ENCODE measurements around the gene HSFX1.

HSFX1 gene

GRCh38 chrX:149804102-149804501, 30.2 kb downstream of the HSFX1 start:
- H3K9me3 ChIP-seq (replicated peaks; ENCODE audit: insufficient read depth, low read length) = no peaks in the 10 kb centered on the region
- TF ChIP-seq CTCF (IDR thresholded peaks at IDR 0.05; ENCODE audit: low read length) = no peak
- TF ChIP-seq EZH2 (optimal IDR thresholded peaks at IDR 0.05; ENCODE audit: low read depth, low read length) = no peak
- no peak for TF ChIP-seq EZH2phosphoT487 (IDR thresholded peaks at IDR 0.05; ENCODE audit: low read length)
- H3F3A ChIP-seq (ENCODE audit: insufficient read depth, low read length) = no peaks in the 10 kb centered on the region
- H3K27ac ChIP-seq (ENCODE audit: low read length) = no peak overlapping the region
- no peaks in the 10 kb centered on the region for H3K4me1 ChIP-seq (ENCODE audit: low read length)
- no peaks in the 10 kb centered on the region for H3K36me3 ChIP-seq (replicated peaks; ENCODE audit: insufficient read depth, low read length)
- no peaks in the 10 kb centered on the region for H3K9me2 ChIP-seq (replicated peaks; ENCODE audit: insufficient read depth, low read length)
- no peaks in the 10 kb centered on the region for H3K79me2 ChIP-seq (ENCODE audit: low read length)
- no peak overlapping the region for H3K9ac ChIP-seq (ENCODE audit: low read length)
- DNase-seq = no peak
- no peaks in the 10 kb centered on the region for H3K27me3 ChIP-seq (replicated peaks; ENCODE audit: insufficient read depth, low read length)
- no peaks in the 10 kb centered on the region for H4K20me1 ChIP-seq (ENCODE audit: insufficient read depth, low read length)
- no peak overlapping the region for H2AFZ ChIP-seq (ENCODE audit: low read length)
- H3K4me2 ChIP-seq (ENCODE audit: low read depth, low read length) = no peak overlapping the region
- H3K4me3 ChIP-seq (ENCODE audit: low read length) = no peak overlapping the region

GRCh38 chrX:149807747-149808458, 34.0 kb downstream of the HSFX1 start:
- H3K9me3 ChIP-seq (replicated peaks; ENCODE audit: insufficient read depth, low read length) = no peaks in the 10 kb centered on the region
- DNase-seq = no peak

GRCh38 chrX:149818652-149819051, 44.8 kb downstream of the HSFX1 start:
- Histone ChIP-seq H4K20me1 (ENCODE audit: insufficient read depth, low read length) (no peaks in the 10 kb centered on the region), H3F3A (ENCODE audit: insufficient read depth, low read length) (no peaks in the 10 kb centered on the region), H3K9me2 (replicated peaks; ENCODE audit: insufficient read depth, low read length) (no peaks in the 10 kb centered on the region), H3K4me3 (ENCODE audit: low read length) (no peak overlapping the region), H3K9ac (ENCODE audit: low read length) (no peak overlapping the region), H3K9me3 (replicated peaks; ENCODE audit: insufficient read depth, low read length) (no peaks in the 10 kb centered on the region), H3K27me3 (replicated peaks; ENCODE audit: insufficient read depth, low read length) (no peaks in the 10 kb centered on the region), H3K4me2 (ENCODE audit: low read depth, low read length) (no peak overlapping the region), H3K79me2 (ENCODE audit: low read length) (no peaks in the 10 kb centered on the region), H3K4me1 (ENCODE audit: low read length) (no peaks in the 10 kb centered on the region), H3K27ac (ENCODE audit: low read length) (no peak overlapping the region), H3K36me3 (replicated peaks; ENCODE audit: insufficient read depth, low read length) (no peaks in the 10 kb centered on the region), H2AFZ (ENCODE audit: low read length) (no peak overlapping the region)
- DNase-seq = no peak
- TF ChIP-seq CTCF (IDR thresholded peaks at IDR 0.05; ENCODE audit: low read length) (no peak), EZH2phosphoT487 (IDR thresholded peaks at IDR 0.05; ENCODE audit: low read length) (no peak), EZH2 (optimal IDR thresholded peaks at IDR 0.05; ENCODE audit: low read depth, low read length) (no peak)

More at GRCh38 chrX:149807747-149808458, 34.0 kb downstream of the HSFX1 start:
- H2AFZ ChIP-seq (ENCODE audit: low read length) = no peak overlapping the region
- no peaks in the 10 kb centered on the region for H3K79me2 ChIP-seq (ENCODE audit: low read length)
- no peak overlapping the region for H3K4me3 ChIP-seq (ENCODE audit: low read length)
- no peaks in the 10 kb centered on the region for H3K9me2 ChIP-seq (replicated peaks; ENCODE audit: insufficient read depth, low read length)
- H3K27me3 ChIP-seq (replicated peaks; ENCODE audit: insufficient read depth, low read length) = no peaks in the 10 kb centered on the region
- H3K4me2 ChIP-seq (ENCODE audit: low read depth, low read length) = no peak overlapping the region
- H3K9ac ChIP-seq (ENCODE audit: low read length) = no peak overlapping the region
- no peaks in the 10 kb centered on the region for H3F3A ChIP-seq (ENCODE audit: insufficient read depth, low read length)
- no peak overlapping the region for H3K27ac ChIP-seq (ENCODE audit: low read length)
- H3K36me3 ChIP-seq (replicated peaks; ENCODE audit: insufficient read depth, low read length) = no peaks in the 10 kb centered on the region
- TF ChIP-seq EZH2 (optimal IDR thresholded peaks at IDR 0.05; ENCODE audit: low read depth, low read length) (no peak), CTCF (IDR thresholded peaks at IDR 0.05; ENCODE audit: low read length) (no peak), EZH2phosphoT487 (IDR thresholded peaks at IDR 0.05; ENCODE audit: low read length) (no peak)
- H3K4me1 ChIP-seq (ENCODE audit: low read length) = no peaks in the 10 kb centered on the region
- no peaks in the 10 kb centered on the region for H4K20me1 ChIP-seq (ENCODE audit: insufficient read depth, low read length)
